PFSK-1 (cell line): ENCODE results near the gene RIMS4.

Experiments
- POLR2AphosphoS5 ChIP-seq: IDR thresholded peaks from 2 replicates; pipeline ENCODE4 v1.6.1; 2012; ENCODE audit warnings: low read depth, mild to moderate bottlenecking, control low read depth, low read length, moderate library complexity
- SIN3A ChIP-seq: IDR thresholded peaks from 2 replicates; pipeline ENCODE4 v1.6.1; 2012; ENCODE audit warnings: mild to moderate bottlenecking, low read length, moderate library complexity, borderline replicate concordance; ENCODE audit not compliant: insufficient read depth
- TAF1 ChIP-seq: IDR thresholded peaks from 2 replicates; pipeline ENCODE4 v1.6.1; 2012; ENCODE audit warnings: low read length, control low read depth, borderline replicate concordance; ENCODE audit not compliant: insufficient read depth

- TF ChIP-seq POLR2AphosphoS5: no peak
- TF ChIP-seq TAF1: no peak
- no peak for TF ChIP-seq SIN3A
Measured at GRCh38 chr20:44790638-44791393, 19.5 kb downstream of the RIMS4 start.
